Measurements from ENCODE around the gene RPS17.
"Not testable (repeated sequence)": the region's sequence is repeated elsewhere in the genome, so short reads cannot be mapped to it uniquely, and the experiment has no call there.

Gene RPS17

GRCh38 chr15:82545478-82545877, 5.2 kb upstream of the RPS17 start:
- DNase-seq = no peak

GRCh38 chr15:82545002-82545401, 4.7 kb upstream of the RPS17 start:
- DNase-seq = no peak

GRCh38 chr15:82544431-82544830, 4.2 kb upstream of the RPS17 start:
- no peak for DNase-seq

- no peak for DNase-seq
Observed at GRCh38 chr15:82543160-82543559, 2.9 kb upstream of the RPS17 start.

- no peak for DNase-seq
Observed at GRCh38 chr15:82540984-82541431, 751 bp upstream of the RPS17 start.

GRCh38 chr15:82539691-82540054, 584 bp downstream of the RPS17 start:
- no peak for DNase-seq

- DNase-seq = no peak
Observed at GRCh38 chr15:82538961-82539690, 1.1 kb downstream of the RPS17 start.

GRCh38 chr15:82537351-82537908, 2.8 kb downstream of the RPS17 start:
- DNase-seq = no peak

GRCh38 chr15:82536409-82537350, 3.6 kb downstream of the RPS17 start:
- DNase-seq = no peak

- DNase-seq = no peak
Observed at GRCh38 chr15:82535566-82536408, 4.5 kb downstream of the RPS17 start.

GRCh38 chr15:82535151-82535550, 5.1 kb downstream of the RPS17 start:
- DNase-seq = not testable (repeated sequence)

- DNase-seq = not testable (repeated sequence)
Observed at GRCh38 chr15:82534457-82534861, 5.8 kb downstream of the RPS17 start.

GRCh38 chr15:82533801-82534200, 6.5 kb downstream of the RPS17 start:
- no peak for DNase-seq

- no peak for DNase-seq
Observed at GRCh38 chr15:82532991-82533481, 7.2 kb downstream of the RPS17 start.

GRCh38 chr15:82532383-82532990, 7.8 kb downstream of the RPS17 start:
- DNase-seq = no peak

GRCh38 chr15:82531496-82532382, 8.5 kb downstream of the RPS17 start:
- no peak for DNase-seq

GRCh38 chr15:82530606-82531379, 9.5 kb downstream of the RPS17 start:
- DNase-seq = no peak

- no peak for DNase-seq
Observed at GRCh38 chr15:82530006-82530405, 10.3 kb downstream of the RPS17 start.

- not testable (repeated sequence) for DNase-seq
Observed at GRCh38 chr15:82513587-82513986, 26.7 kb downstream of the RPS17 start.

GRCh38 chr15:82507693-82508092, 32.6 kb downstream of the RPS17 start:
- DNase-seq = not testable (repeated sequence)
